T47D (cell line): Measurements from ENCODE around the gene TRAPPC5.
A peak's percentile ranks its signal among the peaks of the same experiment; 100 is the strongest.

Experiments
- DNase-seq, 2 experiments: peaks; one replicate each; pipeline versions ENCODE4 v3.0.0 to v3.0.0-alpha.2; 2011 to 2012; ENCODE audit warnings: low read depth in 1 of 2, low spot score in 1 of 2
- JUND ChIP-seq: IDR thresholded peaks from 2 replicates; pipeline ENCODE4 v1.6.1; 2012; ENCODE audit warnings: low read depth
- in situ Hi-C: cut with HindIII; loops from 2 replicates; pipeline ENCODE4 v1.10.0; 2016; ENCODE audit warnings: low sequenced_read_pairs, low pct_unique_long_range_greater_than_20kb

Gene TRAPPC5

GRCh38 chr19:7680606-7681339, at the start of gene TRAPPC5:
TSS of gene TRAPPC5 (plus strand) at chr19:7680833. CDS start at chr19:7682254, 1,421 bp downstream.
- DNase-seq: peak; percentile 72 to 79
- TF ChIP-seq JUND: no peak
- in situ Hi-C loops: no loop called here

- DNase-seq: no peak
- no peak for TF ChIP-seq JUND
- in situ Hi-C loops: no loop called here
Observed at GRCh38 chr19:7631577-7631976, 49.1 kb upstream of the TRAPPC5 start.

- in situ Hi-C loops: no loop called here
- no peak for DNase-seq
- TF ChIP-seq JUND: no peak
Observed at GRCh38 chr19:7632340-7633203, 48.1 kb upstream of the TRAPPC5 start.

- DNase-seq: no peak
- no peak for TF ChIP-seq JUND
- in situ Hi-C loops: no loop called here
Observed at GRCh38 chr19:7633698-7634097, 46.9 kb upstream of the TRAPPC5 start, which contains the start of gene PCP2. TSS of gene PCP2 (minus strand) at chr19:7633719. CDS start at chr19:7633457, 262 bp downstream.

- TF ChIP-seq JUND: no peak
- in situ Hi-C loops: no loop called here
- DNase-seq: peak in 1 of 2 experiments; percentile 65
Observed at GRCh38 chr19:7635670-7636069, 45.0 kb upstream of the TRAPPC5 start.

GRCh38 chr19:7636317-7636690, 44.3 kb upstream of the TRAPPC5 start:
- no peak for DNase-seq
- in situ Hi-C loops: no loop called here
- TF ChIP-seq JUND: no peak

GRCh38 chr19:7636691-7637373, 43.8 kb upstream of the TRAPPC5 start, which contains the start of gene STXBP2:
TSS of gene STXBP2 (plus strand) at chr19:7637110. CDS start at chr19:7637150, 40 bp downstream.
- peak; percentile 82 to 89 for DNase-seq
- in situ Hi-C loops: no loop called here
- TF ChIP-seq JUND: no peak

GRCh38 chr19:7637374-7638256, 43.0 kb upstream of the TRAPPC5 start:
- no peak for DNase-seq
- no peak for TF ChIP-seq JUND
- in situ Hi-C loops: no loop called here

GRCh38 chr19:7638802-7639465, 41.7 kb upstream of the TRAPPC5 start:
- in situ Hi-C loops: no loop called here
- TF ChIP-seq JUND: no peak
- no peak for DNase-seq

- in situ Hi-C loops: no loop called here
- no peak for DNase-seq
- no peak for TF ChIP-seq JUND
Observed at GRCh38 chr19:7639863-7640348, 40.7 kb upstream of the TRAPPC5 start.

- in situ Hi-C loops: no loop called here
Observed at GRCh38 chr19:7640803-7641202, 39.8 kb upstream of the TRAPPC5 start.

More at GRCh38 chr19:7640803-7641202, 39.8 kb upstream of the TRAPPC5 start:
- no peak for DNase-seq
- no peak for TF ChIP-seq JUND
